Measurements from ENCODE around the gene PPP2R2C.

PPP2R2C gene

DNA sequence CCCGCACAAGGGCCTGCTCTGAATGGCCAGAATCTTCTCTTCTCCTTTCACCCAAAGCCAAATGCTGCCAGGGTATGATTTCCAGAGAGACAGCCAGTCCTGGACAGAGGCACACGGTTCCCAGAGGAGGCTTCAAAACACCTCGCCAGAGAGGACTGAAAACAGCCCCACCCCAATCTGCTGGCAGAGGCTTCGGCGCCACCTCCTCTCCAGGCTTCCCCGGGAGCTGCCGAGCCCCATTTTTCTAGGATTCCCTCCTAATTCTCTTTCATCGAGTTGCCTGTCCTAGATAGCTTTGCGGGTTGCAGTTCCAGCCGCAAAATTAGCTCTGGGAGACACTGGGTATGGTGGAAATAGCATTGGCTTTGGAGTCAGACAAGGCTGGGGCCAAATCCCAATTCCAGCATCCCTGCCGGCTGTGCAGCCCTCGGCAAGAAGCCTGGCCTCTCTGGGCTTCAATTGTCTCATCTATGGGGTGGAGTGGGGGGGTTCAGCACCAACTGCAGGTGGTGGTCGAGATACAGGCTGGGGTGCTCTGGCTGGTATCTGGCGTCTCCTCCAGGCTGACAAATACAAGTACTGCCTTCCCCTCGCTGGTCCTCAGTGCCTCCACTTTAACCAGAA, 22.6 kb downstream of the PPP2R2C start:
- DNase-seq (ENCODE audit: low read depth in 2 of 2, low spot score in 1 of 2): no peak

DNA sequence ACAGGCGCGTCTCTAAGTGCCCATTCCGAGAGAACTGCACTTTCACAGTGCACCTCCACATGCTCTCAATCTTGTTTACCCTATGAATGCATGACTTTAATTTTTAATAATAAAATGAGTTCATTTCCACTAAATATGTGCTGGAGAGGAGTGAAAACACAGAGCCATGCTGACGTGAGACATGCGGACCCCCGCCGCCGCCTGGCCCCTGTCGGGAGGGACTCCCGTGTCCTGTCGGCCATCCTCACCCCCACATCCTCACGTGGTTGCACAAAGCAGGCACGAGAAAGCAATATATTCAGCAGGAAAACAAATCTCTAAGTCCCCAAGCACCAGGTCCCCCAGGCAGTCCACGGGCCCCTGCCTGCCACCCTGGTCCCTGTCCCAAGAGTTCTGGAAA, 23.1 kb downstream of the PPP2R2C start:
- DNase-seq (ENCODE audit: low read depth in 2 of 2, low spot score in 1 of 2): no peak

DNA sequence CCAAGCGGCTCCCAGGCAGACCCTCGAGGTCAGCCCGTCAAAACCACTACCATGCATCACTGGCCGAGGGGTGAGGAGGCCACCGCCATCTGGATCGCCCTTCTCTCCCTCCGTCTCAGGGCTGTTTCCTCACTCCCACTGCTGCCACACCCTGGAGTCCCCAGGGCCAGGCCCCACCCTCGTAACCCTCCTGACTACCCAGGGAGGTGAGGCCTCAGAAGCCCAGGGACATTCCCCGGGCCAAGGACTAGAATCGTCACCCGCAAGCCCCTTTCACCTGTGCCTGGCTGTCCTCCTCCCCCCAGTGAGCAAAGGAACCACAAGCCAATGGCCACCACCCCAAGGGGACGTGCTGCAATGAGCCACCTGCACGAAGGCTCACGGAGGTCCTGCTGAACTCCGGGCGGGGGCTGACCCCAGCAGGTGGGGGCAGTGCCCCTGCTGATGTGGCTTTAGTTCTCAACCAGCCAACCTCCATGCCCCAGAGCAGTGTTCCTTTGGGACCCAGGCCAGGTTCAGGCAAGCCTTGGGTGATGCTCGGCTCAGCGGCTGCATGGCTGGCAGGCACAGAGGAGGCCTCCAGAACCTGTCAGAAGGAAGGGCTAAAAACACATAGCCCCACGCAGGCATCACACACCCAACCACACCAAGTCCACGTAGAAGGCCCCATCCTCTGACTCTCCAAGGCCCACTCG, 23.8 kb downstream of the PPP2R2C start:
- DNase-seq (ENCODE audit: low read depth in 2 of 2, low spot score in 1 of 2): no peak

DNA sequence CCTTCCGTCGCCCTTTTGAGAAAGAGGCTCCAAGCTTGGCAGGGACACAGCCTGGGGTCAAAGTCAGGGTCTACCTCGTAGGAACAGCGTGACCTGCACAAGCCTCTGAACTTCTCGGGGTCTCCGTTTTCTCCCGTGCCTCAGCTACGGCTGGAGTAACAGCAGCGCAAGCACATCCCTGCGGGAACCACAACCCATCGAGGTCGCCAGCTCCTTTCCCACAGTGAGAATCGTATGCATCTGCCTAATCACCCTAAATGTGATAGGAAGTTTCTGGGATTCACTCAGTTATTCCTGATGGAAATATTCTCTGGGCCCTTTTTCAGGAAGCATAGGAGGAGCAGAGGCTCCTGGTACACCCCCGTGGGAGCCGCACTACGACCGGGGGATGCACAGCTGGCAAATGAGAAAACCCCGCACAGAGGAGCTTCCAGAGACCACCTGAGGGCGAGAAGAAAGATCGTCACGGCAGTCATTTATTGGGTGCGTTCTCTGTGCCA, 24.7 kb downstream of the PPP2R2C start:
- DNase-seq (ENCODE audit: low read depth in 2 of 2, low spot score in 1 of 2): no peak

- DNase-seq (ENCODE audit: low read depth in 2 of 2, low spot score in 1 of 2): no peak
Observed at GRCh38 chr4:6446538-6447451, 25.6 kb downstream of the PPP2R2C start.

DNA sequence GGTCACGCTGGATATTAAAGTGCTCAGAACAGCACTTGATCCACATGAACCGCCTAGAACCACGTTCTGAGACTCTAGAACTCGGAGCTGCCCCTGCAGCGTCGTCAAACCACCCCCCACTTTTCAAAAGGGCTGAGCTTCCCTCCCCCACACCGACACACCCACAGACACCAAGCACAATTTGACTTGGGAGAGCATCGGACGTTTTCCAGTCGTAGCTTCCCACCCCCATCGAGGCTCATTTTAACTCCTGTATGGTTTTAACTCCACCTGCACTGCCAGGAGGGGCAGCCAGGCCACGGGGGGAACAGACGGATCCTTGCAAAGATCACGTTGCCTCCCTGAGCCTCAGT, 26.3 kb downstream of the PPP2R2C start:
- DNase-seq (ENCODE audit: low read depth in 2 of 2, low spot score in 1 of 2): no peak

- DNase-seq (ENCODE audit: low read depth in 2 of 2, low spot score in 1 of 2): no peak
Observed at GRCh38 chr4:6445403-6446129, 26.8 kb downstream of the PPP2R2C start.

DNA sequence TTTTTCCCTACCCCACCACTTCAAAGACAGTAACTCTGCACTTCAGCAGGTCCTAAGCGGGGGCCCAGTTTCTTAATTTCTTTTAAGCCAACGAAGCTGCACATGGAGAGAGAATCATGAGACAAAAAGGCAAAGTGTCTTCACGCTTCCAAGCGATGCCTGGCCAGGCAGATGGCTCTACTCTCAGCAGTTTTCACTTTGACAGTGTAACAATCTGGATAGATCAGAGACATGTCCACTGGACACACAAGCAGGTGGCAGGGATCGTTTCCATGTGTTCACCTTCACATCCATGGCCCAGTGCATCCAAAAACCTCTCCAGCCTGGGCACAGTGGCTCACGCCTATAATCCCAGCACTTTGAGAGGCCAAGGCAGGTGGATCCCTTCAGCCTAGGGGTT, 27.8 kb downstream of the PPP2R2C start:
- DNase-seq (ENCODE audit: low read depth in 2 of 2, low spot score in 1 of 2): no peak

GRCh38 chr4:6443035-6444023, 29.1 kb downstream of the PPP2R2C start:
- DNase-seq (ENCODE audit: low read depth in 2 of 2, low spot score in 1 of 2): no peak

DNA sequence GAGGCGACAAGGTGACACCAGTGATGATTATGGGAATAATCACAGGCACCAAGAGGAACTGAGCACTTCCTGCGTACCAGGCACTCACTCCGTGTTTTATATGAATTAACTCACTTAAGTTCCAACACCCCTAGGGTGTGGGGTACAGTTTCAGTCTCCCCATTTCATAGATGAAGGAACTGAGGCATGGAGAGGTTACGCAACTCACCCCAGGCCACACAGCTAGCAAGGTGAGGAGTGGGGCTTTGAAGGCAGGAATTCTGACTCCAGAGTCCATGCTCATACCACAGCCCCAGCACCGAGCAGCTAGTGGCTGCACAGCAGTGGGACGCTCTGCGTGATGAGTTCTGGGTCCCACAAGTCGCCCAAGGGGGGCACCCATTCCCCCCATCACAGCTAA, 29.9 kb downstream of the PPP2R2C start:
- no peak for DNase-seq (ENCODE audit: low read depth in 2 of 2, low spot score in 1 of 2)

- DNase-seq (ENCODE audit: low read depth in 2 of 2, low spot score in 1 of 2): no peak
Observed at GRCh38 chr4:6441758-6442157, 30.7 kb downstream of the PPP2R2C start.

DNA sequence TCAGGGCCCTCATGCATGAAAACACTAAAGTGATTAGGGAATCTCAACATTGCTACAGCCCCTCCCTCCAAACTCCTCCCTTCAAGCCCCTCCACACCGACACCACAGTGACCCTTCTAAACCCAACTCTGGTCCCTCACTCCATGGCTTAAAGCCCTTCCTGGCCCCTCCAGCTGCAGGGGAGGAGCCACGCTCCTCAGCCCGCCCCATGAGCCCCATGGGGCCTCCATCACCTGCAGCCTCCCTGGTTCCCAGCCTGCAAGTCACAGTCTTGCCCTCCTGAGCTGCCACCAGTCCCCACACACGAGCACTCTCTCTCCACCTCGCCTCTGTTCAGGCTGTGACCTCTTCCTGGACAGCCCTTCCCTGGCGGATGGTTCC, 31.2 kb downstream of the PPP2R2C start:
- no peak for DNase-seq (ENCODE audit: low read depth in 2 of 2, low spot score in 1 of 2)

GRCh38 chr4:6440506-6441201, 31.8 kb downstream of the PPP2R2C start:
- DNase-seq (ENCODE audit: low read depth in 2 of 2, low spot score in 1 of 2): no peak

GRCh38 chr4:6439120-6439762, 33.2 kb downstream of the PPP2R2C start:
- DNase-seq (ENCODE audit: low read depth in 2 of 2, low spot score in 1 of 2): no peak

GRCh38 chr4:6437826-6438238, 34.6 kb downstream of the PPP2R2C start:
- no peak for DNase-seq (ENCODE audit: low read depth in 2 of 2, low spot score in 1 of 2)

DNA sequence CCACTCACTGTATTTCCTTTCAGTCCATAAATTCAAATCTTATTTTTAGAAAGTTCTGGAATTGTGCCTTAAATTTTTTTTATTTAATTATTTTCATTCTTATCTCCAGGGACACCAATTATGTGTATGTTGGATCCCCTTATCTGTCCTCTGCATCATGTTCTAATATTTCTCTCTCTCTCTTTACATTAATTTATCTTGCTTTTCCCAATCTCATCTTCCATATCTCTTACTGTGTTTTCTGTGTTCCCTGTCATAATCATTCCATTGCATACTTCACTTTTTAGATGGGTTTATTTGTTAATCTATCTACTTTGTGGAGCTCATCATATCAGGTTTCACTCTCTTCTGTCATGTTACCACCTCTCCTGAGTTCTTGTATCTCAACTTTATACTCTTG, 37.4 kb downstream of the PPP2R2C start:
- no peak for DNase-seq (ENCODE audit: low read depth in 2 of 2, low spot score in 1 of 2)

DNA sequence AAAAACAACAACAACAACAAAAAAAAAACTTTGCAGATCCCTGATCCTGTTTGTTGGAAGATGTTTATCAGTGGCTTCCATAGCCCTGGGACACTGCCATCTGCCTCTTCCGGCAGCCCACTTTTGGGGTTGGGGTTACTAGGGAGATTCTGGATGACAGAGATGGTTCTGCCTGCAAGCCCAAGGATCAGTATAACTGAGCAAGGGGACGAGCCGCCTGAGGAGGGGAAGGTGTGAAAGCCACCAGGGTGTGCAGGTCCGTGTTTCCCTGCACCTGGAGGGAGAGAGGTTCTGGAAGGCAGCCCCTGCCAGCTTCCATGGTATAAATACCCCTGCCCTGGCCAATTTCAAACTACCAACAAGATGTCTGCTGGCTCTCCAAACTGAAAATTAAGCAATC, 41.5 kb downstream of the PPP2R2C start:
- no peak for DNase-seq (ENCODE audit: low read depth in 2 of 2, low spot score in 1 of 2)

GRCh38 chr4:6427439-6428090, 44.8 kb downstream of the PPP2R2C start:
- DNase-seq (ENCODE audit: low read depth in 2 of 2, low spot score in 1 of 2): no peak
